ENCODE measurements around the gene ZMIZ1.

The ZMIZ1 gene

GRCh38 chr10:79349072-79349491, 280.3 kb downstream of the ZMIZ1 start:
- no peak for DNase-seq (ENCODE audit: low read depth in 2 of 2, low spot score in 1 of 2)

GRCh38 chr10:79349766-79350406, 281.1 kb downstream of the ZMIZ1 start:
- DNase-seq (ENCODE audit: low read depth in 2 of 2, low spot score in 1 of 2) = no peak

DNA sequence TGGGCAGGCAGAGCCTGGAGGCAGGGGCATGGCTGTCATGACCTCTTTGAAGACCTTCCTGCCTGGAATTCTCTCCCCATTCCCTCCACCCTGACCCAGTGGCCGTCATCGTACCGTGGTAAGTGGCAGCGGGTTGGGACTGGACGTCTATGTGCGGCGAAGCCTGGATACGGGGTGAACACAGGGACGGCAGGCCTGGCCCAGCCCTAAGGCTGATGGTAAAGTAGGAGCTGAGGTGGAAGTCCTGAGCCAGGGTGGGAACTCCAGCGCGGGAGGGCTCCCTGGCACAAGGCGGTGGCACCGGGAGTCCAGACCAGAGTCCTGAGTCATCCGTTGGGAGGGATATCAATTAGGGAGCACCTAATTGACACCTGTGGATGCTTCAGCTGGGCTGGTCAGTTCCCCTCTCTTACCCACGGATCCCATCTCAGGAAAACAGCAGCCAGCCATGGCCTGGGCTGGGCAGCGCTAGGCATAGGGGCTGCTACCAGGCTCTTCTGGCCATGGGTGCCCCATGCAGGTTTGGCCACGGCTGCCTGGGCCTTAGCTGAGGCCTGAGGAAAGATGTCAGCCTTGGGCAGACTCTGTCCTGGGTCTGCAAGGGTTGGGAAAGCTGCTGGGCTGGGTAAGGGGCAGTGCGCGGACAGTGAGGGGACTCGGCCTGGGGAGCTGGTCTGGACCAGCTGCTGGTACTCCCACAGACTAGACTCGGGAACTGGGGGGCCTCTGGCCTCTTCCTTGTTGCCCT, 281.8 kb downstream of the ZMIZ1 start:
- no peak for DNase-seq (ENCODE audit: low read depth in 2 of 2, low spot score in 1 of 2)

DNA sequence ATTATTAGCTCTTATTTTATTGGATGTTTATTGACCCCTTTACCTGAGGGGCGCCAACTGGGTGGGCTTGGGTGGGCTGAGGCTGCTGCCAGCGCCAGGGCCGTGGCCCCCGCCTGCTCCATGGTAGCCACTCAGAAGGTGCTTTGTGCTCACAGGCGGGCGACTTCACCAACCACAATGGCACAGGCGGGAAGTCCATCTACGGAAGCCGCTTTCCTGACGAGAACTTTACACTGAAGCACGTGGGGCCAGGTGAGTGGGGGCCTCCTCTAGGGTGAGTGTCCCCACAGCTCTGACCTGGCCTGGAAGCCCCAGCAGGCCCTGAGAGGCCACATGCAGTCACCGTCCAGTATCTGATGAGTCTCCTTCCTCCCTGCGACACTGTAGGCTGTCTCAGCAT, 282.6 kb downstream of the ZMIZ1 start:
- no peak for DNase-seq (ENCODE audit: low read depth in 2 of 2, low spot score in 1 of 2)

GRCh38 chr10:79352035-79352877, 283.5 kb downstream of the ZMIZ1 start:
- no peak for DNase-seq (ENCODE audit: low read depth in 2 of 2, low spot score in 1 of 2)

GRCh38 chr10:79353000-79353406, 284.2 kb downstream of the ZMIZ1 start:
- no peak for DNase-seq (ENCODE audit: low read depth in 2 of 2, low spot score in 1 of 2)

- no peak for DNase-seq (ENCODE audit: low read depth in 2 of 2, low spot score in 1 of 2)
Measured at GRCh38 chr10:79353726-79354125, 285.0 kb downstream of the ZMIZ1 start.

DNA sequence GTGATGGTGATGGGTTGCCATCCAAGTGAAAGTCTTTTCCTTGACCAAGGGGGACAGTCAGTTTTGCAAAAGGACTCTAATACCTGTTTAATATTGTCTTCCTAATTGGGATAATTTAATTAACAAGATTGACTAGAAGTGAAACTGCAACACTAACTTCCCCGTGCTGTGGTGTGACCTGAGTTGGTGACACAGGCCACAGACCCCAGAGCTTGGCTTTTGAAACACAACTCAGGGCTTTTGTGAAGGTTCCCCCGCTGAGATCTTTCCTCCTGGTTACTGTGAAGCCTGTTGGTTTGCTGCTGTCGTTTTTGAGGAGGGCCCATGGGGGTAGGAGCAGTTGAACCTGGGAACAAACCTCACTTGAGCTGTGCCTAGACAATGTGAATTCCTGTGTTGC, 285.4 kb downstream of the ZMIZ1 start:
- DNase-seq (ENCODE audit: low read depth in 2 of 2, low spot score in 1 of 2) = no peak

DNA sequence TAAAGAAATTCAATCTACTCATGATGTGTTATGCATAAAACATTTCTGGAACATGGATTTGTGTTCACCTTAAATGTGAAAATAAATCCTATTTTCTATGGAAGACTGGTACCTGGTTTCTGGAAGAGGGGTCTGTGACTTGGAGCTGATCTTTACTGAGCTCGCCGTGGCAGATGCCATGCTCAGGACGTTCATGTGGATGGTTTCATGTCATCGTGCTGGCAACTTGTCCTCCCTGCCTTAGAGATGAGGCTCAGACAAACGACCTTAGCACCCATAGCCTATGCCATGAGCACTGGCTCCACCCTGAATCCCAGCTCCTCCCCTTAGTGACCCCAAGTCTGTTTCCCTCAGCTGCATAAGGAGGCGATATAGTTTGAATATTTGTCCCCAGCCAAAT, 285.8 kb downstream of the ZMIZ1 start:
- DNase-seq (ENCODE audit: low read depth in 2 of 2, low spot score in 1 of 2) = no peak

GRCh38 chr10:79355420-79356017, 286.8 kb downstream of the ZMIZ1 start:
- no peak for DNase-seq (ENCODE audit: low read depth in 2 of 2, low spot score in 1 of 2)

DNA sequence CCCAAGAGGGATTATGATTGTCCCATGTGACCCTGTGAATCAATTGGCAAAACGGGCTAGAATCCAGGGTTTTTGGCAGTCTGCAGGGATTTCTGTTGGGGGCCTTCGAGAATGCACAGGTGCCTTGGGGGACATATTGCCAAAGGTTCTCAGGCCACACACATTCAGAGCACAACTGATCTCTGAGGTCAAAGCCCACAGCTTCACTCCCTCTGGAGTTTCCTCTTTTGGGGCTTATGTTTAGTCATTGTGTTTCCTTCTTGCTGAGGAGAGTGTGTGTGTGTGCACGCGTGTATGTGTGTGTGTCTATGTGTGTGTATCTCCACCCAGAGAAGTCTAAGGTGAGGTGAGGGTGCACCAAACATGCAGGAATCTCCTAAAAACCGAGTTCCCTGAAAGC, 287.3 kb downstream of the ZMIZ1 start:
- no peak for DNase-seq (ENCODE audit: low read depth in 2 of 2, low spot score in 1 of 2)

DNA sequence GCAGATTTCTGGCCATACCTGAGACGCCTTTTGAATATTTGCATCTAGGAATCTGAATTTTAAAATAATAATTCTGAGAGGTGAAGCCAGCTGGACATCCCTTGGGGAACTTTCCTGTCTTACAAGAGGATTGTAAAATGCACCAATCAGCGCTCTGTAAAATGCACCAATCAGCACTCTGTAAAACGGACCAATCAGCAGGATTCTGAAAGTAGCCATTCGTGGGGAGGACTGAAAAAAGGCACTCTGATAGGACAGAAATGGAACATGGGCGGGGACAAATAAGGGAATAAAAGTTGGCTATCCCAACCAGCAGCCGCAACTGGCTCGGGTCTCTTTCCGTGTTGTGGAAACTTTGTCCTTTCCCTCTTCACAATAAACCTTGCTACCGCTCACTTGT, 288.4 kb downstream of the ZMIZ1 start:
- DNase-seq (ENCODE audit: low read depth in 2 of 2, low spot score in 1 of 2) = no peak

DNA sequence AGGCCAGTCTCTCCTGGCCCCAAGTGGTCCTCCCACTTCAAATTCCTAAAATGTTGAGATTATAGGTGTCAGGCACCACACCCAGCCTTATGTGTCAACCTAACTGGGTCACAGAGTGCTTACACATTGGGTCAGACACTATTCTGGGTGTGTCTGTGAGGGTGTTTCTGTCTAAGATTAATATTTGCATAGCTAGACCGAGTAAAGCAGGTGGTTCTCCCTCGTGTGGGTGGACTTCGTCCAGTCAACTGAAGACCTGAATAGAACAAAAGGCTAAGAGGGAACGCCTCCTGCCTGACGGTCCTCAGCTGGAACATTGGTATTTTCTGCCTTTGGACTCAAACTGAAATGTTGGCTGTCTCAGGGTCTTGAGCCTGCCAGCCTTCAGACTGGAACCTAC, 290.0 kb downstream of the ZMIZ1 start:
- DNase-seq (ENCODE audit: low read depth in 2 of 2, low spot score in 1 of 2) = no peak

GRCh38 chr10:79359816-79360498, 291.2 kb downstream of the ZMIZ1 start:
- no peak for DNase-seq (ENCODE audit: low read depth in 2 of 2, low spot score in 1 of 2)

DNA sequence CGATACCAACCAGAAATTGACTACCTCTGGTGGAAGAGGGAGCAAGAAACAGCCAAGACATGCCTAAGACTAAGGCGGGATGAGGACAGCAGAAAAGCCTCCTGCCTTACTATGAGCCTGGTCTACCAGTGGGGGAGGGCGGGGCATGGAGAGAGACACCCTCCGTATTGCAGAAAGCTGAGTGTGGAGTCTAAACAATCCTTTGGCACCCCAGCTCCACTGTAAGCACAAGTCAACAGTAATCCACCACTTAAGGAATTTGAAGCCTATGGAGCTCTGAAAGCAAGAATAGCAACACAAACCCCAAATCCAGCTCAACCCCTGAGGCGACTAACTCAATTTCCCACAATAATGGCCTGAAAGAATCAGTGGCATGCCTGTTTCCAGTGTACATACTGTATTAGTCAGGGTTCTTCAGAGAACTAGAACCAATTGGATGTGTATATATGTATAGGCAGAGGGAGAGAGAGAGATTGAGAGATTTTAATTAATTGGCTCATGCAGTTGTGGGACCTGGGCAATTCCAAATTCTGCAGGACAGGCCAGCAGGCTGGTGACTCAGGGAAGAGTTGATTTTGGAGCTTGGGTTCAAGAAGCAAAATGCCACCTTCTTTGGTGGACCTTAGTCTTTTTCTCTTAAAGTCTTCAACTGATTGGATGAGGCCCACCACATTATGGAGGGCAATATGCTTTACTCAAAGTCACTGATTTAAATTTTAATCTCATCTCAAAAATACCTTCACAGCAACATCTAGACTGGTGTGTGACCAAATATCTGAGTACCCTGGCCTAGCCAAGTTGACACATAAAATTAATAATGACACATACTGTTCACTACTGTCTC, 292.0 kb downstream of the ZMIZ1 start:
- no peak for DNase-seq (ENCODE audit: low read depth in 2 of 2, low spot score in 1 of 2)

- DNase-seq (ENCODE audit: low read depth in 2 of 2, low spot score in 1 of 2) = no peak
Measured at GRCh38 chr10:79361726-79362397, 293.1 kb downstream of the ZMIZ1 start.

Measured in stimulated activated CD8-positive, alpha-beta memory T cell treated with anti-CD3 and anti-CD28 coated beads, Interleukin-4, amount 100 ng/mL, for 1 hour (primary cell).